H1 (cell line): ENCODE results near the gene CLP1. TPM values are rescaled to one million over a fixed set of nuclear protein-coding genes. Genes with fewer than 3 reads are reported as not detected.

Source experiments
- CTCF ChIA-PET: fragments of 300-600 bp; sonication (Branson Sonifier 250); formaldehyde crosslinking; loops from one replicate; lab custom pipeline; 2021; ENCODE audit not compliant: partially characterized antibody; lab: Charles Lee
- POLR2A ChIA-PET: fragments of 300-600 bp; sonication (Branson Sonifier 250); formaldehyde crosslinking; loops from one replicate; lab custom pipeline; 2021; ENCODE audit warnings: inconsistent platforms; ENCODE audit not compliant: partially characterized antibody; lab: Charles Lee
- DNase-seq, 2 experiments: peaks; one replicate each; pipeline versions ENCODE4 v3.0.0 to v3.0.0-alpha.2; 2010 to 2022; ENCODE audit warnings: low spot score in 2 of 2, low read depth in 1 of 2, mixed read lengths in 1 of 2
- FAIRE-seq: peaks from 2 replicates; lab custom pipeline; 2011; peaks lifted over from hg19 to GRCh38; lab: Jason Lieb, UNC
- H2AFZ ChIP-seq: 2 replicates; pipeline ENCODE4 v1.8.1; 2012; ENCODE audit warnings: low read length, inconsistent platforms
- H2AK5ac ChIP-seq: 2 replicates; pipeline ENCODE4 v1.6.1; 2013; ENCODE audit warnings: low read depth, low read length
- H2BK120ac ChIP-seq: replicated peaks from 2 replicates; pipeline ENCODE3; 2013; ENCODE audit warnings: low read depth, low read length, inconsistent platforms
- H2BK12ac ChIP-seq: 2 replicates; pipeline ENCODE4 v1.6.1; 2013; ENCODE audit warnings: low read depth, low read length
- H2BK15ac ChIP-seq: 2 replicates; pipeline ENCODE4 v1.6.1; 2013; ENCODE audit warnings: low read length
- H2BK20ac ChIP-seq: 2 replicates; pipeline ENCODE4 v1.6.1; 2013; ENCODE audit warnings: low read length
- H2BK5ac ChIP-seq: 2 replicates; pipeline ENCODE4 v1.6.1; 2013; ENCODE audit warnings: low read depth, low read length
- H3K14ac ChIP-seq: 2 replicates; pipeline ENCODE4 v1.6.1; 2013; ENCODE audit warnings: inconsistent platforms; ENCODE audit not compliant: insufficient read length
- H3K18ac ChIP-seq: 2 replicates; pipeline ENCODE4 v1.6.1; 2013; ENCODE audit warnings: low read length; ENCODE audit errors: extremely low read depth
- H3K23ac ChIP-seq: 2 replicates; pipeline ENCODE4 v1.6.1; 2013; ENCODE audit warnings: inconsistent platforms; ENCODE audit not compliant: insufficient read length
- H3K23me2 ChIP-seq: 2 replicates; pipeline ENCODE4 v1.6.1; 2013; ENCODE audit warnings: low read depth, low read length
- H3K27ac ChIP-seq: 2 replicates; pipeline ENCODE4 v1.6.1; 2011; ENCODE audit warnings: low read depth, low read length, inconsistent platforms
- H3K27me3 ChIP-seq, 4 experiments: replicated peaks in 1 of 4; 1 replicate in 1 of 4; 2 replicates in 3 of 4; pipeline versions ENCODE4 v1.6.1 to v1.8.1; 2011 to 2013; ENCODE audit warnings: low read length in 3 of 4, mild to moderate bottlenecking in 3 of 4, inconsistent platforms in 2 of 4, mixed read lengths in 2 of 4, moderate library complexity in 1 of 4; ENCODE audit not compliant: control insufficient read depth in 3 of 4, insufficient read depth in 3 of 4; ENCODE audit errors: extremely low read depth in 1 of 4
- H3K36me3 ChIP-seq, 4 experiments: 2 replicates each; pipeline versions ENCODE4 v1.6.1 to v1.8.1; 2011 to 2013; ENCODE audit warnings: mild to moderate bottlenecking in 4 of 4, low read length in 3 of 4, moderate library complexity in 2 of 4, control low read depth in 1 of 4, inconsistent platforms in 1 of 4; ENCODE audit not compliant: insufficient read depth in 4 of 4, control insufficient read depth in 2 of 4
- H3K4ac ChIP-seq: replicated peaks from 2 replicates; pipeline ENCODE3; 2013; ENCODE audit warnings: low read length, low read depth, mixed read lengths, inconsistent platforms; ENCODE audit not compliant: insufficient read length
- H3K4me1 ChIP-seq, 4 experiments: replicated peaks in 1 of 4; 1 replicate in 1 of 4; 2 replicates in 3 of 4; pipeline versions ENCODE4 v1.6.1 to v1.8.1; 2011 to 2013; ENCODE audit warnings: low read length in 3 of 4, inconsistent platforms in 2 of 4, mixed read lengths in 1 of 4; ENCODE audit not compliant: insufficient read depth in 4 of 4, control insufficient read depth in 3 of 4
- H3K4me2 ChIP-seq, 2 experiments: 2 replicates each; pipeline versions ENCODE4 v1.6.1 to v1.8.1; 2011 to 2013; ENCODE audit warnings: low read depth in 2 of 2, low read length in 2 of 2, control low read depth in 1 of 2, inconsistent platforms in 1 of 2, mild to moderate bottlenecking in 1 of 2; ENCODE audit not compliant: insufficient read depth in 1 of 2
- H3K4me3 ChIP-seq, 4 experiments: fragments of 200-600, 300-600 bp in 1 of 4; sonication (generic), shearing (Covaris generic), sonication (Bioruptor Twin) in 1 of 4; 2 replicates each; pipeline versions ENCODE4 v1.5.1 to v1.8.1; 2011 to 2016; ENCODE audit warnings: low read length in 4 of 4, low read depth in 3 of 4, control low read depth in 2 of 4, inconsistent platforms in 2 of 4, mild to moderate bottlenecking in 2 of 4, mixed read lengths in 1 of 4, moderate library complexity in 1 of 4; ENCODE audit not compliant: insufficient read depth in 2 of 4; ENCODE audit errors: extremely low read depth in 1 of 4
- H3K56ac ChIP-seq: replicated peaks from 2 replicates; pipeline ENCODE3; 2013; ENCODE audit warnings: low read depth, mild to moderate bottlenecking, mixed read lengths, low read length, inconsistent platforms; ENCODE audit not compliant: insufficient read length
- H3K79me1 ChIP-seq: 2 replicates; pipeline ENCODE4 v1.6.1; 2013; ENCODE audit warnings: low read depth, low read length, control low read depth
- H3K79me2 ChIP-seq, 2 experiments: 2 replicates each; pipeline versions ENCODE4 v1.6.1 to v1.8.1; 2012 to 2013; ENCODE audit warnings: low read length in 2 of 2, mild to moderate bottlenecking in 2 of 2, inconsistent platforms in 1 of 2; ENCODE audit not compliant: insufficient read depth in 2 of 2, control insufficient read depth in 1 of 2
- H3K9ac ChIP-seq, 4 experiments: replicated peaks in 1 of 4; 1 replicate in 1 of 4; 2 replicates in 3 of 4; pipeline versions ENCODE4 v1.6.1 to v1.8.1; 2011 to 2013; ENCODE audit warnings: low read depth in 3 of 4, low read length in 3 of 4, control low read depth in 2 of 4, mild to moderate bottlenecking in 2 of 4, moderate library complexity in 2 of 4, inconsistent platforms in 1 of 4; ENCODE audit errors: extremely low read depth in 1 of 4
- H3K9me3 ChIP-seq, 2 experiments: 2 replicates each; pipeline versions ENCODE4 v1.6.1 to v1.8.1; 2012 to 2013; ENCODE audit warnings: mild to moderate bottlenecking in 2 of 2, moderate library complexity in 2 of 2, control low read depth in 1 of 2, inconsistent platforms in 1 of 2, low read depth in 1 of 2, low read length in 1 of 2, mixed read lengths in 1 of 2; ENCODE audit not compliant: insufficient read depth in 2 of 2
- H4K20me1 ChIP-seq, 2 experiments: replicated peaks in 1 of 2; 2 replicates each; pipeline versions ENCODE3 to v1.8.1; 2011 to 2013; ENCODE audit warnings: inconsistent platforms in 2 of 2, low read length in 2 of 2, mild to moderate bottlenecking in 1 of 2; ENCODE audit not compliant: insufficient read depth in 2 of 2, control insufficient read depth in 1 of 2
- H4K5ac ChIP-seq: 2 replicates; pipeline ENCODE4 v1.6.1; 2013; ENCODE audit warnings: low read length, low read depth, mixed read lengths, inconsistent platforms; ENCODE audit not compliant: insufficient read length
- H4K8ac ChIP-seq: 2 replicates; pipeline ENCODE4 v1.8.0; 2013; ENCODE audit warnings: mild to moderate bottlenecking, moderate library complexity, low read length, inconsistent platforms; ENCODE audit not compliant: insufficient read depth; ENCODE audit errors: extremely low read depth
- H4K91ac ChIP-seq: replicated peaks from 2 replicates; pipeline ENCODE3; 2013; ENCODE audit warnings: low read length, mixed read lengths, inconsistent platforms; ENCODE audit not compliant: insufficient read length
- CHD1 ChIP-seq: IDR thresholded peaks from 2 replicates; pipeline ENCODE4 v1.6.1; 2012; ENCODE audit warnings: low read depth, low read length, improper control_type of control experiment
- WGBS, 2 experiments: shearing (Covaris generic) in 1 of 2; methylation state at CpG; one replicate each; pipeline versions ENCODE4 v1.1.6 to v1.1.7; 2013 to 2015; ENCODE audit warnings: low lambda C conversion rate in 2 of 2, mixed read lengths in 2 of 2, inconsistent platforms in 1 of 2, low coverage in 1 of 2, missing lambda C conversion rate in 1 of 2; ENCODE audit not compliant: insufficient replicate concordance in 2 of 2, insufficient coverage in 1 of 2, insufficient read length in 1 of 2; ENCODE audit errors: extremely low coverage in 1 of 2, missing lambda C conversion rate in 1 of 2; 5-methylcytosine and 5-hydroxymethylcytosine counted together
- polyA plus RNA-seq, 7 experiments: library from polyadenylated mRNA; depleted of rRNA in 3 of 7; stranded (reverse) in 5 of 7; unstranded in 2 of 7; fragments of >200 nt in 5 of 7; fragments of 200-250 nt in 2 of 7; gene quantifications; 1 replicate in 5 of 7; 2 replicates in 1 of 7; 4 replicates in 1 of 7; pipeline versions ENCODE4 v1.2.1 to v1.2.3, GENCODE V29; 2011 to 2013; ENCODE audit warnings: missing spikeins in 2 of 7, mixed read lengths in 2 of 7
- total RNA-seq: library from RNA; stranded (reverse); fragmentation: NEBNext Ultra II Directional; extraction: Animal tissue kit (Norgen Biotek cat#: 25700); gene quantifications from 2 replicates; pipeline ENCODE4 v1.2.1, GENCODE V29; 2021

CLP1 gene
- total and polyA plus RNA-seq, 2 of the 8 experiments (the other 6 are each of a cell fraction or from before 2014, with no cell fraction given), result 29.4 to 29.9 TPM

DNA sequence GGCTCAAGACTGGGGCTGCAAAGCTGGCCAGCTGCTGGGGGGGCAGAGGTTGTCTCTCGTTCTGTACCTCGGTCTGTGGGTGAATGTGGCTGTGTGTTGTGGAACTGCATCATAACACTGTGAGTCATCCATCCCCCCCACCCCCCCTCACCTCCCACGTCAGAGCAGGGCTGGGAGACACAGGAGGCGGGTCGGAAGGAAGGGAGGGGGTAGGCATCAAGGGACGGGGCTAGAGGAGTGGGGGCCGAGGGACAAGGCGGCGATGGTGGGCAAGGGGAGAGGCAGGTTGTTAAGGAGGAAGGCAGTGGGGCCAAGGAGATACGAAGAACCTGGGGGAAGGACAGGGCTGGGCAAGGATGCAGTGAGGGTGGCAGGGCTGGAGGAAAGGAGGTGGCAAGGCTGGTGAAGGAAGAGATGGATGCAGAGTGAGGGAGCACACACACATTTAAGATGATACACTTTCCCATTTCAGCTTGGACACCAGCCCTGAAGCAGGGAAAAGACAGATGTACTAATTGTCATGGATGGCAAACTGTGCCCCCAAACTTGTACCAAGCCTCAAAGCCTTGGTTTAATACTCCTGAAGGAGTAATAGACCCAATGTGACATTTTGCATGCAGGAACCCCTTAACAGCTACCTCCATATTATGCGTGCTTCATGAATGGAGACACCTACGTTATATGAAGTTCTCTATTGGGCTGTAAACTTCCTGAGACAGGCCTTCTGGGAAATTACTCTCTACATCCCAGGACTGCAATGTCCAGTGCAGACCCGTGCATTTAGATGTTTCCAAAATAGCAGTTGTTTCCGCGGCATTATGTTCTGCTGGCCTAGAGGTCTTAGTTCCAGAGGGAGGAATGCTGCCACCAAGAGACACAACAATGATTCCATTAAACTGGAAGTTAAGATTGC lies 7.5 kb upstream of the CLP1 start, which contains the start of gene YPEL4:
Gene YPEL4, minus strand, starts transcription at position 87 of the 913 bp plus-strand sequence. CDS start 2,805 bp downstream, outside the sequence.
- no peaks in the 10 kb centered on the region for H3K79me2 ChIP-seq
- H3K4ac ChIP-seq, result peak within 1 kb of the TSS; percentile 80
- H4K91ac ChIP-seq, result no peak within 1 kb of the TSS
- H3K56ac ChIP-seq, result no peak within 1 kb of the TSS
- peaks cover 0 to 4% (median 1%) of the 10 kb centered on the region in 4 experiments; a peak in 5 of 7 replicates for H3K27me3 ChIP-seq
- H3K4me3 ChIP-seq, result peak within 1 kb of the TSS; percentile 27 to 65 (median 50); a peak in 7 of 8 replicates
- H4K5ac ChIP-seq, result no peak within 1 kb of the TSS
- no peaks in the 10 kb centered on the region for H3K9me3 ChIP-seq
- no peaks in the 10 kb centered on the region for H3K79me1 ChIP-seq
- peaks cover 28% of the 10 kb centered on the region for H3K23me2 ChIP-seq
- FAIRE-seq, result no peak
- WGBS, 2 experiments, result 26% methylated on average over 12 of the region's 15 CpGs; no CpG with 5 or more reads in 1 of the 2 experiments
- peak within 1 kb of the TSS; percentile 64; the same call in 1 of the 2 replicates for H2BK20ac ChIP-seq
- H3K14ac ChIP-seq, result no peak within 1 kb of the TSS
- peak within 1 kb of the TSS; percentile 78 for H2AK5ac ChIP-seq
- H3K18ac ChIP-seq, result peak within 1 kb of the TSS; percentile 76
- peaks cover 26 to 47% (median 34%) of the 10 kb centered on the region in 4 experiments for H3K4me1 ChIP-seq
- no peak within 1 kb of the TSS for H3K23ac ChIP-seq
- H2BK15ac ChIP-seq, result peak within 1 kb of the TSS; percentile 20; the same call in 1 of the 2 replicates
- H4K20me1 ChIP-seq, result peaks cover 12 to 21% of the 10 kb centered on the region in 2 experiments
- peak within 1 kb of the TSS; percentile 91 for H2BK12ac ChIP-seq
- ChIA-PET CTCF (interaction anchor here (0.6 to 14.3 kb wide), 6 partner anchors 9 to 192 kb away, joined by 3 to 357 read pairs (median 8); partner anchors contain the start of gene UBE2L6), POLR2A (interaction anchor here (0.8 to 29.6 kb wide), 18 partner anchors 3 to 304 kb away, joined by 3 to 1546 read pairs (median 6); partner anchors contain the start of genes CLP1, SERPING1, SLC43A1 and TIMM10)
- peak in 1 of 2 experiments; percentile 60 for DNase-seq
- H3K9ac ChIP-seq, result peak within 1 kb of the TSS in 3 of 4 experiments; percentile 49 to 64 (median 64); a peak in 6 of 7 replicates
- peak within 1 kb of the TSS; percentile 92 to 95 for H3K4me2 ChIP-seq
- H2BK5ac ChIP-seq, result peak within 1 kb of the TSS; percentile 69
- H2AFZ ChIP-seq, result no peak within 1 kb of the TSS
- no peak within 1 kb of the TSS for H3K27ac ChIP-seq
- H4K8ac ChIP-seq, result 0 out of 2 replicates have a peak within 1 kb of the TSS, but pooled peaks have one; percentile 19
- H2BK120ac ChIP-seq, result no peak within 1 kb of the TSS
- no peaks in the 10 kb centered on the region for H3K36me3 ChIP-seq
- TF ChIP-seq CHD1, result no peak
